AG09319 (cell line): Measurements from ENCODE around the gene PTTG1IP.

Experiments
- DNase-seq: peaks from one replicate; pipeline ENCODE4 v3.0.0-alpha.2; 2010; ENCODE audit warnings: low read depth; ENCODE audit errors: extremely low read depth
- CTCF ChIP-seq: IDR thresholded peaks from 2 replicates; pipeline ENCODE4 v1.5.1; 2011; ENCODE audit warnings: low read depth, mild to moderate bottlenecking, inconsistent platforms, low read length, moderate library complexity

The PTTG1IP gene

GRCh38 chr21:44874497-44875315 lies 1.2 kb upstream of the PTTG1IP start:
- no peak for TF ChIP-seq CTCF
- DNase-seq = no peak

- no peak for TF ChIP-seq CTCF
- DNase-seq = no peak
Measured at GRCh38 chr21:44874240-44874496, 678 bp upstream of the PTTG1IP start.

GRCh38 chr21:44872649-44873355 lies 688 bp downstream of the PTTG1IP start:
- no peak for TF ChIP-seq CTCF
- no peak for DNase-seq

GRCh38 chr21:44872323-44872648 lies 1.2 kb downstream of the PTTG1IP start:
- DNase-seq = no peak
- no peak for TF ChIP-seq CTCF

- no peak for TF ChIP-seq CTCF
- DNase-seq = peak; percentile 41
Measured at GRCh38 chr21:44871576-44872269, 1.8 kb downstream of the PTTG1IP start.

GRCh38 chr21:44870748-44871495 lies 2.6 kb downstream of the PTTG1IP start:
- no peak for DNase-seq
- TF ChIP-seq CTCF = no peak
